Astrocyte (in vitro differentiated cells and primary cell): ENCODE results near the gene SNAPIN. TPM values are rescaled to one million over a fixed set of nuclear protein-coding genes. Genes with fewer than 3 reads are reported as not detected.

Source experiments
- DNase-seq: peaks from one replicate; pipeline ENCODE4 v3.0.0-alpha.2; 2010; ENCODE audit warnings: low read depth
- FAIRE-seq: peaks from 2 replicates; lab custom pipeline; 2011; peaks lifted over from hg19 to GRCh38; lab: Jason Lieb, UNC
- H2AFZ ChIP-seq: 2 replicates; pipeline ENCODE4 v1.6.0; 2012; ENCODE audit warnings: low read depth, low read length, inconsistent platforms
- H3K27ac ChIP-seq: 2 replicates; pipeline ENCODE4 v1.5.1; 2011; ENCODE audit warnings: low read depth, low read length, inconsistent platforms
- H3K27me3 ChIP-seq: 2 replicates; pipeline ENCODE4 v1.6.0; 2011; ENCODE audit warnings: low read length, inconsistent platforms; ENCODE audit not compliant: insufficient read depth
- H3K36me3 ChIP-seq: 2 replicates; pipeline ENCODE4 v1.5.1; 2011; ENCODE audit warnings: low read length, inconsistent platforms; ENCODE audit not compliant: insufficient read depth
- H3K4me1 ChIP-seq: 2 replicates; pipeline ENCODE4 v1.5.1; 2011; ENCODE audit warnings: low read length, inconsistent platforms; ENCODE audit not compliant: insufficient read depth
- H3K4me2 ChIP-seq: 2 replicates; pipeline ENCODE4 v1.6.0; 2012; ENCODE audit warnings: low read length, inconsistent platforms
- H3K4me3 ChIP-seq: 2 replicates; pipeline ENCODE4 v1.5.1; 2011; ENCODE audit warnings: low read depth, mild to moderate bottlenecking, low read length, inconsistent platforms; ENCODE audit not compliant: insufficient read depth
- H3K79me2 ChIP-seq: 2 replicates; pipeline ENCODE4 v1.6.0; 2012; ENCODE audit warnings: mild to moderate bottlenecking, low read length, inconsistent platforms; ENCODE audit not compliant: insufficient read depth
- H3K9ac ChIP-seq: 2 replicates; pipeline ENCODE4 v1.6.0; 2012; ENCODE audit warnings: mild to moderate bottlenecking, low read length, inconsistent platforms
- H3K9me3 ChIP-seq: 2 replicates; pipeline ENCODE4 v1.5.1; 2012; ENCODE audit warnings: low read depth, mild to moderate bottlenecking, low read length, inconsistent platforms; ENCODE audit not compliant: insufficient read depth
- H4K20me1 ChIP-seq: 2 replicates; pipeline ENCODE4 v1.6.0; 2012; ENCODE audit warnings: low read length, inconsistent platforms; ENCODE audit not compliant: insufficient read depth
- H3K27ac Mint-ChIP-seq: one replicate; pipeline ENCODE4 v1.8.0; 2021; ENCODE audit warnings: mild to moderate bottlenecking, mixed read lengths; ENCODE audit not compliant: unreplicated experiment
- H3K27me3 Mint-ChIP-seq: one replicate; pipeline ENCODE4 v1.8.0; 2021; ENCODE audit warnings: low read depth, mixed read lengths; ENCODE audit not compliant: unreplicated experiment
- H3K36me3 Mint-ChIP-seq: one replicate; pipeline ENCODE4 v1.8.0; 2021; ENCODE audit warnings: low read depth, mixed read lengths; ENCODE audit not compliant: unreplicated experiment
- H3K4me1 Mint-ChIP-seq: one replicate; pipeline ENCODE4 v1.8.0; 2021; ENCODE audit warnings: low read depth, mixed read lengths; ENCODE audit not compliant: unreplicated experiment
- H3K4me3 Mint-ChIP-seq: one replicate; pipeline ENCODE4 v1.8.0; 2021; ENCODE audit warnings: mild to moderate bottlenecking, moderate library complexity, mixed read lengths; ENCODE audit not compliant: unreplicated experiment
- H3K9me3 Mint-ChIP-seq: one replicate; pipeline ENCODE4 v1.8.0; 2021; ENCODE audit warnings: mild to moderate bottlenecking, mixed read lengths; ENCODE audit not compliant: unreplicated experiment
- CTCF ChIP-seq: IDR thresholded peaks from 2 replicates; pipeline ENCODE4 v1.5.1; 2011; ENCODE audit warnings: low read depth, mild to moderate bottlenecking, inconsistent platforms, low read length, moderate library complexity; ENCODE audit not compliant: insufficient read depth
- EZH2 ChIP-seq: IDR thresholded peaks from 2 replicates; pipeline ENCODE4 v1.6.1; 2012; ENCODE audit warnings: mild to moderate bottlenecking, low read length, inconsistent platforms; ENCODE audit not compliant: insufficient read depth
- total RNA-seq: library from RNA; stranded (reverse); gene quantifications from 2 replicates; pipeline ENCODE4 v1.2.1, GENCODE V29; 2021

Gene SNAPIN
- total RNA-seq, 1 donor from 2014 or later, result 31.3 TPM

- Histone ChIP-seq H3K9me3 (no peaks in the 10 kb centered on the region), H3K27me3 (no peaks in the 10 kb centered on the region), H3K9ac (peak overlapping the region; percentile 87), H4K20me1 (peaks cover 9% of the 10 kb centered on the region), H3K27ac (peak overlapping the region; percentile 92), H3K36me3 (peaks cover 17% of the 10 kb centered on the region), H3K4me3 (peak overlapping the region; percentile 63), H2AFZ (peak overlapping the region; percentile 82), H3K4me1 (peaks cover 47% of the 10 kb centered on the region), H3K79me2 (peaks cover 72% of the 10 kb centered on the region), H3K4me2 (peak overlapping the region; percentile 87)
- TF ChIP-seq CTCF (no peak), EZH2 (no peak)
- Mint-ChIP-seq H3K27me3 (peaks cover 2% of the 10 kb centered on the region), H3K27ac (no peak overlapping the region), H3K36me3 (peaks cover 5% of the 10 kb centered on the region), H3K9me3 (no peaks in the 10 kb centered on the region), H3K4me3 (peak overlapping the region; percentile 89), H3K4me1 (peaks cover 20% of the 10 kb centered on the region)
- no peak for FAIRE-seq
- no peak for DNase-seq
Observed at GRCh38 chr1:153609585-153609907, 49.0 kb upstream of the SNAPIN start.

- no peak for FAIRE-seq
- Mint-ChIP-seq H3K27ac (no peak overlapping the region), H3K27me3 (no peaks in the 10 kb centered on the region), H3K9me3 (no peaks in the 10 kb centered on the region), H3K4me3 (no peak overlapping the region), H3K4me1 (peaks cover 20% of the 10 kb centered on the region), H3K36me3 (peaks cover 5% of the 10 kb centered on the region)
- peak overlapping the region; percentile 92 for H3K27ac ChIP-seq
- peak overlapping the region; percentile 42 for H3K9ac ChIP-seq
- no peak for TF ChIP-seq EZH2
- TF ChIP-seq CTCF, result no peak
- no peak overlapping the region for H3K4me3 ChIP-seq
- peaks cover 72% of the 10 kb centered on the region for H3K79me2 ChIP-seq
- peaks cover 7% of the 10 kb centered on the region for H4K20me1 ChIP-seq
- no peak overlapping the region for H2AFZ ChIP-seq
- peak overlapping the region; percentile 87 for H3K4me2 ChIP-seq
- H3K27me3 ChIP-seq, result no peaks in the 10 kb centered on the region
- H3K4me1 ChIP-seq, result peaks cover 47% of the 10 kb centered on the region
- H3K9me3 ChIP-seq, result no peaks in the 10 kb centered on the region
- DNase-seq, result peak; percentile 42
- H3K36me3 ChIP-seq, result peaks cover 17% of the 10 kb centered on the region
Observed at GRCh38 chr1:153610334-153610733, 48.2 kb upstream of the SNAPIN start.

GRCh38 chr1:153610811-153611301 lies 47.6 kb upstream of the SNAPIN start:
- Histone ChIP-seq H4K20me1 (peaks cover 7% of the 10 kb centered on the region), H3K9me3 (no peaks in the 10 kb centered on the region), H2AFZ (no peak overlapping the region), H3K4me2 (peak overlapping the region; percentile 87), H3K9ac (peak overlapping the region; percentile 98), H3K4me3 (peak overlapping the region; percentile 93), H3K79me2 (peaks cover 72% of the 10 kb centered on the region), H3K36me3 (peaks cover 17% of the 10 kb centered on the region), H3K4me1 (peaks cover 47% of the 10 kb centered on the region), H3K27me3 (no peaks in the 10 kb centered on the region), H3K27ac (peak overlapping the region; percentile 92)
- DNase-seq (peak; percentile 52), FAIRE-seq (no peak)
- H3K9me3 Mint-ChIP-seq, result no peaks in the 10 kb centered on the region
- TF ChIP-seq CTCF, result no peak
- no peak for TF ChIP-seq EZH2
- no peak overlapping the region for H3K27ac Mint-ChIP-seq
- H3K36me3 Mint-ChIP-seq, result peaks cover 5% of the 10 kb centered on the region
- no peaks in the 10 kb centered on the region for H3K27me3 Mint-ChIP-seq
- no peak overlapping the region for H3K4me3 Mint-ChIP-seq
- peaks cover 20% of the 10 kb centered on the region for H3K4me1 Mint-ChIP-seq
